GM21528 (cell line): Measurements from ENCODE around the gene MMP17.

Experiments used
- ATAC-seq: cut with Tn5 transposase; IDR thresholded peaks from one replicate; pipeline ENCODE4 v1.9.1; 2021; ENCODE audit warnings: mild to moderate bottlenecking, moderate library complexity; ENCODE audit not compliant: unreplicated experiment, low FRiP score

Gene MMP17

DNA sequence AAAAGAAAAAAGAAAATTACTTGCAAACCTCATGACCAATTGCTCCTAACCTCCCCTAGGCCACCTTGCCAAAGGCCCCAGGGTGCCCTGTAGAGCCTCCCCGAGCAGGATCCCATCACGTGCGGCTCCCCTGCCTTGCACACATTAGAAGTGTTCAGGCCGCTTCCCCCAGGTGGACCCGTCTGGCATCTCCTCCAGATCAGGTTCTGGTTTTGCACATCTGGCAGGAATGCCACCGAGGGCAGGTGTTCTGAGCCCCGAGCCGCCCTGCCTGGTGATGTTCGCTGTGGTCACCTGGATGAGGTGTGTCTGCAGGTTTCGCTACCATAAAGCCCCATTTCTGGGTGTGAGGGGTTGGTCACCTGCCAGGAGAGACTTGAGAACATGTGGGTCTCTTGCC is 19.3 kb downstream of the MMP17 start:
- no peak for ATAC-seq

- ATAC-seq = no peak
Measured at GRCh38 chr12:131848753-131849152, 20.6 kb downstream of the MMP17 start.

- no peak for ATAC-seq
Measured at GRCh38 chr12:131849700-131850553, 21.7 kb downstream of the MMP17 start.

GRCh38 chr12:131850856-131851559 is 22.8 kb downstream of the MMP17 start:
- no peak for ATAC-seq

DNA sequence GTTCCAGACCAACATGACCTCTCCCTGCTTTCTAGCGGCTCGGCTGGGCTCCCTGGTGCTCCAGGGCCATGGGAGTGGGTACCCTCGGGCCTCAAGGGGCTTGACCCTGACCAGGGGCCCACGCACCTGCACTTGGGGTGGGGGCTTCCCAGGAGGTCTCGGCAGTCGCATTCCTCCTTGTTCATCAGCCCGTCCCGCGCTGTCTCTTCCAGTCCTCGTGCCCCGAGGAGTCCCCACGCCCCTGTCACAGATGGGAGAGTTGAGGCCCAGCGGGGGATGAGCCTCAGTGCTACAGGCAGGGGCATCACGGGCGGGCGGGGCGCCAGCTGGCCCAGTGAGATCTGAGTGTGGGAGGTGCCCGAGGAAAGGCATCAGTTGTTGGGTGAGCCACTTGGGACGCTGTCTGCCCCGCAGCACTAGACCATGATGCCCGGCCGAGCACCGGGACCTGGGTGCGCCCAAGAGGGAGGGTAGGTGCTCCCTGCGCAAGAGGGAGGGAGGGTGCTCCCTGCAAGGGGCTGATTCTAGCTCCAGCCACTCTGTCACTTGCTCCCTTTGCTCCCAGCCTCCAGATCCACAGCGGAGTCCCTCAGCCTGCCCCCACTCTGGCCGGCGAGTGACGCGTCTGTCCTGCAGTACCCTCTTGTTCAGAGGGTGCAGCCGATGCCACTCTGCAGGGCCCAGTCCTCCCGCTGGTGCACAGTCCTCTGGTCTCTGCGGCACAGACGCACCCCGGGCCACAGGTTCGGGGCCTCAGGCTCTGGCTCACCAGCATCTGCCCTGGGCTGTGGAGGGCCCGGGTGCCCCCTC is 23.8 kb downstream of the MMP17 start:
- ATAC-seq = no peak

DNA sequence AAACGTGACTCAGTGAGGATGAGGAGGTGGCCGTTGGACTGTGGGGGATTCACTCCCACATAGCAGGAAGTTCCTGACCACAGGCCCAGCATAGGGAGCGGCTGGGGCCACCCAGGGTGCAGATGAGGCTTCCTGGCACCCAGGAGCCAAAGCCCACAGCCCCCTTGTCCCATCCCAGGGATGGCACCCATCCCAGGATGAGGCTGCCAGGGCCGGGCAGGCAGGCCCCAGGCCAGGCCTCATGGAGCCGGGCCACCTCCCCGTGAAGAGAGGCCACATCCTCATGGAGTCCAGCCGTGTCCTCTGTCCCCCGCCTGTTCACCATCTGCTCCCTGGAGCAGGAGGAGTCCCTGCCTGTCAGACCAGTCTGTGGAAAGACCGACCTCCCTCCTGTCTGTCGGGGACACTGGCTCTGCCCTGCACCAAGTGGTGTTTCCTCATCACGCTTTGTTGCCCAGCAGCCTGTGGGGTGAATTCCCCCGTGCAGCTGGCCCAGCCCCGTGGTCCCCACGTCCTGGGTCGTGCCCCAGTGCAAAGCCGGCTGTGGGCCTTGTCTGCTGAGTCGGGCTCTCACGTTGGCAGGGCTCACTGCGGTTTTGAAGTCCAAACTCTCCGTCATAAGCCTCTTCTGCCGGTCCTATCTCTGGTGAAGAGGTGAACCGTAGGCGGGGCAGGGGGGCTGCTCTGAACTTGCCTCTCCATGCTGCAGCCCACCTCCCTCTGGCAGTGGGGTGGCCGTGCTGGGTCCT is 24.5 kb downstream of the MMP17 start:
- no peak for ATAC-seq

DNA sequence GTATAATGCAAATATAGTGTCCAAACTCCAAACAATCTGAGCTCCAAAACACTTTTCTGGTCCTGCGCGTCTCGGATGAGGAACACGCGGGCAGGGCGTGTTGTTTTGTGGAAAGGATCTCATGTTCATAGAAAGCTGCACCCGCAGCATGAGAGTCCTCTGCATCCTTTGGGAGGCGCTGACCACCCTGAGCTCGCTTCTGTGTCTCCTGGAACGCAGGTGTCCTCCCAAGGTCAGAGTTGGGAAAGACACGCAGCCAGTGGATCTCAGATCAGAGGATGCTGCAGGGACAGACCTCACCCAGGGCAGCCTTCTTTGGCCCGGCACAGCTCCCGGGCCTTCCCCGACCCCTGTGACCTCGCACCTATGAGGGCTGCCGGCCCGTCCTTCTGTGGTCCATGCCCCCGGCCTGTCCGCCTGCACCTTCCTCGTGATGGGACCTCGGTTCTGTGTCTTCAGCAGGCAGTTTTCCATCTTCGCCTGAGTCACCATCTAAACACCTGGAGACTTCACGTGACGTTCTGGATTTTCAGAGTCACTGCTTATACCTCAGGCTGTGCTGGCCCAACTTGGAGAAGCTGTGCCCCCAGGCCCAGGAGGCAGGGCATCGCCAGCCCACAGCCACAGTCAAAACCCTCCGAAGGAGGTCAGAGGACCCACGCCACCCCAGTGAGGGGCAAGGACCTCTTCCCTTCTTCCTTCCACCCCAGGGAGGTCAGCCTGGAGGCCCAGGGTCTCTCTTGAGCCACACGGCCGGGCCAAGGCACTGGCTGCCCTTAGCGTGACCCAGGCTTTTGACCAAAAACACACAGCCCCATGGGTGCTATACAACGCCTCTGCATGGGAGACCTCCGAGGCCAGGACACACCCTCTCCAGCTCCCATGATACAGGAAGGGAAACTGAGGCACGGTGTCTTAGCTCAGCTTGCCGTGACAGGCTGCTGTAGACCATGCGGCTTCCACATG is 25.9 kb downstream of the MMP17 start:
- ATAC-seq = no peak

DNA sequence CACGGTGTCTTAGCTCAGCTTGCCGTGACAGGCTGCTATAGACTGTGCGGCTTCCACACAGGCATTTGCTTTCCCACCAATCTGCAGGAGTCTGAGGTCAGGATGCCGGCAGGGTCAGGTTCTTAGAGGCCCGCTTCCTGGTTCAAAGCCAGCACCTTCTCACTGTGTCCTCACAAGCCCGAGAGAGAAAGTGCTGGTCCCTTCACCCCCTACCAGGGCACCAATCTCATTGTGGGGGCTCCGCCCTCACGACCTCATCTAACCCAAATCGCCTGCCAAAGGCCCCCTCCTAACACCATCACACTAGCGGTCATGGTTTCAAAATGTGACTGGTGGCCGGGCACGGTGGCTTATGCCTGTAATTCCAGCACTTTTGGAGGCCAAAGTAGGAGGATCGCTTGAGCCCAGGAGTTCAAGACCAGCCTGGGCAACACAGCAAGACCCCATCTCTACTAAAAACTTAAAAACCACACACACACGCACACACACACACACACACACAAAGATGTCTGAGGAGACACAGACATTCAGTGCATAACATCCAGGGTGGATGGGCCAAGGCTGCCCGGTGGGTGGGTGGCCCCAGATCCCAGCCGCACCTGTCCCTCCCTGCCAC is 26.8 kb downstream of the MMP17 start:
- ATAC-seq = no peak

DNA sequence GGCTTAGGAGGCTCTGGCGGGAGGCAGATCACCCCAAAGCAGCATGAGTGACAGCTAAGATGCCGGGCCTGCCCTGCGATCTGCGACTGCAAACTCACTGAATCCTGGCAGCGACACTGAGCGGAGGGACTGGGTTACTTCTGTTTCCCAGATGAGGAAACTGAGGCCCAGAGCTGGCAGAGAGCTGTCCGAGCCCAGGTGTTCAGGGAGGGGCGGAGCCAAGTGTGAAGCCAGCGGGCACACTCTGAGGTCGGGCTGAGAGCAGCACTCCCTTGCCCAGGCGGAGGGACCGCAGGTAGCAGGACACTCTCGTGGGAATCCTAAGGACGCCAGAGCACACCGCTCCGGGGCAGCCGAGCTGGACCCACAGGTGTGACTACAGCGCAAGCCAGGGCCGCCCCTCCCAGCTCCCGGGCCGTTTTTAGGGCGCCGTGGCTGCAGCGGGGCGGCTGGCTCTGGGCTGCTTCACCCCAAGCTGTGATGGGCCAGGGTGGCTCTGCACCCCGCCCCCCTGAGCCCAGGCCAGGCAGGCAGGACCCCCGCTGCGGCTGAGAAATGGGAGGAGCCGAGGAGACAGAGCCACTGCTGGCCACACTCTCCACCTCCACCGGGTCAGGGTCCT is 27.4 kb downstream of the MMP17 start:
- no peak for ATAC-seq

- no peak for ATAC-seq
Measured at GRCh38 chr12:131856366-131857097, 28.3 kb downstream of the MMP17 start.

DNA sequence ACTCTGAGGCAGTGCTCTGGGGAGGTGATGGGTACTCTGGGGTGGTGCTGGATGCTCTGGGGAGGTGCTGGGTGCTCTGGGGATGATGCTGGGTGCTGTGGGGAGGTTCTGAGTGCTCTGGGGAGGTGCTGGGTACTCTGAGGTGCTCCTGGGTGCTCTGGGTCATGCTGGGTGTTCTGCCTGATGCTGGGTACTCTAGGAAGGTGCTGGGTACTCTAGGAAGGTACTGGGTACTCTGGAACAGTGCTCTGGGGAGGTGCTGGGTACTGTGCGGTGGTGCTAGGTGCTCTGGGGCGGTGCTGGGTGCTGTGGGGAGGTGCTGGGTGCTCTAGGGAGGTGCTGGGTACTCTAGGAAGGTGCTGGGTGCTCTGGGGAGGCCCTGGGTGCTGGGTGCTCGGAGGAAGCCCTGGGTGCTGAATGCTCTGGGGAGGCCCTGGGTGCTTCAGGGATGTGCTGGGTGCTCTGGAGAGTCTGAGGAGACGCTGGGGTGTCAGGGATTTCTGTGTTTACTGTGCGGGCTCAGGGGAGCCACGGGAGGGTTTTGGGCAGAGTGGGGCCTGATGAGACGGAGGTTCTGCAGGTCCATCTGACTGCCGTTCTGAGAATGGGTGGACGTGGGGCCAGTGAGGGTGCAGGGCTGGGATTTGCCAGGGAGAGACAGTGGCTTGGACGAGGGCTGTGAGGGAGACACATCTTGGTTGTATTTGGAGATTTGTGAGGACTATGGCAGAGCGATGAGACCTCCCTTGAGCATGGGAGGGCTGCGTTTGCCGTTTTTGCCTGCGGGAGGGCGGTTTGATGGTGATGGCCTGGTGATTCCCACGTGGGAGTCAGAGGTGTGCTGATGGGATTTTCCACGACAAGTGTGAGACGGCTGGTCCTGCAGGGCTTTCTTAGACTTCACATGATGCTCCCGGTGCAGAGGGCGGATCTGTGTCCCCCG is 30.0 kb downstream of the MMP17 start:
- no peak for ATAC-seq

DNA sequence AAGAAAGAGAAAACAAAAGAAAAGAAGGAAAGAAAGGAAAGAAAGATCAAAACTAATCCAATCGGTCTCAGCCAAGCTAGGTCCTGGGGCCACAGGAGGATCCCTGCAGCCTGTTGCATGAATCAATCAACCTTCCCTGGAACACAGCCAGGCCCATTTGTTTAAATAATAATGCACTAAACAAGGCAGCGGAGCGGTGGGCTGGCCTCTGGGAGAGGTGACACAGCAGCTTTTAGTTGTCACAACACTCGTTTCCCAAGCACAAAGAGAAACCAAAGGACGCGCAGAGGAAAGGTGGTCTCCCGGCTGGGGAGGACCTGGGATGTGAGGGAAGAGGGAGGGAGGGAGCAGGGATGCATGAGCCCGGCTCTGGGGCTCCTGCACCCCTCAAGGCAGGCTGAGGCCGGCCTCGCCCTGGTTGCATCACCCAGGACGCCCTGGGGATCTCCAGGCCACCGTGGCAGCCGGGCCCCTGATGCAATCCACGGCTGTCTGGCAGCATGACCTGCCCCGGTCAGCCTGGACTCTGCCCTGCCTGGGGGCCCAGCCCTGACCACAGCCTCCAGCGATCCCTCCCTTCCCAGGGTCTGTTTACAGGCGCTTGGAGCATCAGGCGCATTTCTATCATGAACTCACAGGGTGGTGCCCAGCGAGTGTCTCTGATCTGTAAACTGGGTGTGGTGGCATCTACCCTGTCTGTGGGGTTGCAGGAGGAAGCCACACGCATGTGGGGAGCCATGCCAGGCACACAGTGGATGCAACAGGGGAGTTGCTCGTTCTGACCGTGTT is 32.5 kb downstream of the MMP17 start:
- ATAC-seq = no peak

GRCh38 chr12:131861261-131862083 is 33.3 kb downstream of the MMP17 start:
- ATAC-seq = no peak

DNA sequence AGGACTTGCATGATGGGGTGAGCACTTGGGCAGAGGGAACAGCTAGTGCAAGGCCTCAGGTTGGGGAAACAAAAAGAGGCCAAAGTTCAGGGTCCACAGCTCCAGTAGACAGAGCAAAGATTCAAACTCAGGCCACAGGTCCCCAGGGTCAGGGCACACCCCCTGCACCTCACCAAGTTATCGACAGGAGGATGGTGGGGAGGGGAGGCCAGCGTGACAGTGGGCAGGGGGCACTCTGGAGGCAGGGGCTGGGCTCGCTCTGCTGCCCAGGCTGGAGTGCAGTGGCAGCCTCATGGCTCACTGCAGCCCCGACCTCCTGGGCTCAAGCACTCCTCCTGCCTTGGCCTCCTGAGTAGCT is 33.9 kb downstream of the MMP17 start:
- no peak for ATAC-seq

DNA sequence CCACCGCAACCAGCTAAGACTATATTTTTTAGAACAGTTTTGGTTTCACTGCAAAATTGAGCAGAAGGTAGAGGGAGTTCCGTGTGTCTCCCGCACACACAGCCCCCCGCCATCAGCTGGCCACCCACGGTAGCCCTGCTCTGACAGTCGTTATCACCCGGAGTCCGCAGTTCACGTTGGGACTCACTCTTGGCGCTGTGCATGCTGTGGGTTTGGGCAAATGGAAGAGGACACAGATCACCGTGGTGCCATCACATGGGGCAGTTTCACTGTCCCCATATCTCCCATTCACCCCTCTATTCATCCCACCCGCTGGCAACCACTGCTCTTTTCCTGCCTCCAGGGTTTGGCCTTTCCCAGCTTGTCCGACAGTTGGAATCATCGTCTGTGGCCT is 34.4 kb downstream of the MMP17 start:
- no peak for ATAC-seq
